Lung (tissue), 12 donors: Measurements from ENCODE around the gene RGS10. TPM values are rescaled to one million over a fixed set of nuclear protein-coding genes. Genes with fewer than 3 reads are reported as not detected.

Experiments
- ATAC-seq: fragments of 200-7000 bp; cut with Tn5 transposase; one replicate; pipeline ENCODE4 v1.9.1; 2020; ENCODE audit warnings: moderate number of reproducible peaks; ENCODE audit not compliant: insufficient read depth, low FRiP score
- DNase-seq, 3 donors: peaks; one replicate each; pipeline ENCODE4 v3.0.0-alpha.2; 2013 to 2017
- H3K27ac ChIP-seq, 2 donors: one replicate each; pipeline ENCODE4 v1.5.1; 2013; ENCODE audit warnings: mild to moderate bottlenecking in 2 of 2, moderate library complexity in 2 of 2, control low read depth in 1 of 2, inconsistent platforms in 1 of 2, low read depth in 1 of 2, low read length in 1 of 2
- H3K27me3 ChIP-seq, 3 donors: one replicate each; pipeline ENCODE4 v1.5.1; 2013; ENCODE audit warnings: low read length in 2 of 3; ENCODE audit not compliant: control insufficient read depth in 3 of 3, insufficient read depth in 3 of 3
- H3K36me3 ChIP-seq, 4 donors: one replicate each; pipeline ENCODE4 v1.5.1; 2013; ENCODE audit warnings: low read length in 4 of 4, mild to moderate bottlenecking in 1 of 4, moderate library complexity in 1 of 4; ENCODE audit not compliant: control insufficient read depth in 4 of 4, insufficient read depth in 4 of 4
- H3K4me1 ChIP-seq, 5 donors: one replicate each; pipeline ENCODE4 v1.5.1; 2013; ENCODE audit warnings: low read length in 5 of 5, mild to moderate bottlenecking in 2 of 5, moderate library complexity in 1 of 5; ENCODE audit not compliant: control insufficient read depth in 5 of 5, insufficient read depth in 5 of 5
- H3K4me3 ChIP-seq: one replicate; pipeline ENCODE4 v1.5.1; 2013; ENCODE audit warnings: mild to moderate bottlenecking, control low read depth, moderate library complexity
- H3K9ac ChIP-seq, 2 donors: one replicate each; pipeline ENCODE4 v1.5.1; 2013; ENCODE audit warnings: low read length in 2 of 2, control low read depth in 1 of 2; ENCODE audit not compliant: insufficient read depth in 1 of 2
- H3K9me3 ChIP-seq, 4 donors: one replicate each; pipeline ENCODE4 v1.5.1; 2013; ENCODE audit warnings: low read length in 3 of 4, mild to moderate bottlenecking in 1 of 4, moderate library complexity in 1 of 4; ENCODE audit not compliant: control insufficient read depth in 4 of 4, insufficient read depth in 3 of 4
- CTCF ChIP-seq: IDR thresholded peaks from 2 replicates; pipeline ENCODE4 v1.5.1; 2012; ENCODE audit warnings: mild to moderate bottlenecking; ENCODE audit errors: control extremely low read depth, extremely low read depth
- WGBS, 2 donors: extraction: QIAGEN DNeasy Blood & Tissue Kit; methylation state at CpG; one replicate each; pipeline ENCODE4 v1.1.7; 2013; 5-methylcytosine and 5-hydroxymethylcytosine counted together
- polyA plus RNA-seq, 2 donors: library from polyadenylated mRNA; stranded (reverse); fragments of 200-250 nt; gene quantifications; one replicate each; pipeline ENCODE4 v1.2.1, GENCODE V29; 2013
- total RNA-seq, 2 donors: library from RNA; depleted of rRNA in 1 of 2; stranded (reverse); fragments of >200 nt in 1 of 2; gene quantifications; one replicate each; pipeline ENCODE4 v1.2.1, GENCODE V29; 2014 to 2021
- donor health status: control.
- donor health status: control.
- donor health status: Bipolar disorder and iron deficiency.
- donor health status: healthy.
- donor health status: DM: yes; HTN: yes; CAD: no.

The RGS10 gene
- total and polyA plus RNA-seq, 4 donors, result 17.0 to 43.4 (median 29.8) TPM

GRCh38 chr10:119503821-119504220 is 38.7 kb downstream of the RGS10 start:
- WGBS, 2 donors, result 93 to 97% methylated on average over 5 of the region's 5 CpGs
- no peak for DNase-seq
- H3K36me3 ChIP-seq, result peaks cover 0 to 2% (median 0%) of the 10 kb centered on the region in 4 donors
- no peaks in the 10 kb centered on the region for H3K9me3 ChIP-seq
- H3K27me3 ChIP-seq, result peaks cover 0 to 14% (median 0%) of the 10 kb centered on the region in 3 donors
- peaks cover 0 to 18% (median 6%) of the 10 kb centered on the region in 5 donors for H3K4me1 ChIP-seq
- H3K27ac ChIP-seq, result no peak overlapping the region
- ATAC-seq, result no peak
- H3K9ac ChIP-seq, result no peak overlapping the region
- H3K4me3 ChIP-seq, result no peak overlapping the region
- no peak for TF ChIP-seq CTCF

GRCh38 chr10:119502618-119503155 is 39.8 kb downstream of the RGS10 start:
- no peaks in the 10 kb centered on the region for H3K9me3 ChIP-seq
- no peak overlapping the region for H3K4me3 ChIP-seq
- H3K27me3 ChIP-seq, result peaks cover 0 to 14% (median 0%) of the 10 kb centered on the region in 3 donors
- H3K9ac ChIP-seq, result no peak overlapping the region
- ATAC-seq (no peak), DNase-seq (no peak)
- H3K36me3 ChIP-seq, result peaks cover 0 to 2% (median 0%) of the 10 kb centered on the region in 4 donors
- 52 to 54% methylated on average over 19 of the region's 19 CpGs for WGBS, 2 donors
- H3K27ac ChIP-seq, result no peak overlapping the region
- peaks cover 0 to 18% (median 6%) of the 10 kb centered on the region in 5 donors for H3K4me1 ChIP-seq
- no peak for TF ChIP-seq CTCF

- ATAC-seq (no peak), DNase-seq (no peak)
- peaks cover 0 to 18% (median 6%) of the 10 kb centered on the region in 5 donors for H3K4me1 ChIP-seq
- no peaks in the 10 kb centered on the region for H3K9me3 ChIP-seq
- WGBS, 2 donors, result 34 to 44% methylated on average over 12 of the region's 12 CpGs
- H3K27ac ChIP-seq, result no peak overlapping the region
- H3K4me3 ChIP-seq, result no peak overlapping the region
- peaks cover 0 to 14% (median 0%) of the 10 kb centered on the region in 3 donors for H3K27me3 ChIP-seq
- no peak for TF ChIP-seq CTCF
- peaks cover 0 to 2% (median 0%) of the 10 kb centered on the region in 4 donors for H3K36me3 ChIP-seq
- no peak overlapping the region for H3K9ac ChIP-seq
Observed at GRCh38 chr10:119502209-119502608, 40.3 kb downstream of the RGS10 start.

GRCh38 chr10:119501690-119502089 is 40.8 kb downstream of the RGS10 start:
- ATAC-seq (no peak), DNase-seq (no peak)
- Histone ChIP-seq H3K9me3 (no peaks in the 10 kb centered on the region), H3K4me3 (no peak overlapping the region), H3K4me1 (peaks cover 0 to 18% (median 6%) of the 10 kb centered on the region in 5 donors), H3K36me3 (peaks cover 0 to 2% (median 0%) of the 10 kb centered on the region in 4 donors), H3K27me3 (peaks cover 0 to 14% (median 0%) of the 10 kb centered on the region in 3 donors), H3K27ac (no peak overlapping the region), H3K9ac (no peak overlapping the region)
- no peak for TF ChIP-seq CTCF
- 78 to 80% methylated on average over 2 of the region's 2 CpGs for WGBS, 2 donors
